ENCODE results near the gene GPI.
"Not testable (repeated sequence)": the region's sequence is repeated elsewhere in the genome, so short reads cannot be mapped to it uniquely, and the experiment has no call there.

GPI gene

GRCh38 chr19:34364830-34365462 is at the start of gene GPI:
TSS of gene GPI (plus strand) at chr19:34365196. CDS start at chr19:34365267, 71 bp downstream.
- DNase-seq: peak; percentile 42 to 52

GRCh38 chr19:34316247-34316646 is 48.7 kb upstream of the GPI start:
- DNase-seq: no peak

GRCh38 chr19:34316741-34317301 is 48.2 kb upstream of the GPI start:
- no peak for DNase-seq

- no peak for DNase-seq
Observed at GRCh38 chr19:34317311-34317927, 47.6 kb upstream of the GPI start.

- DNase-seq: no peak
Observed at GRCh38 chr19:34319230-34319585, 45.8 kb upstream of the GPI start.

DNA sequence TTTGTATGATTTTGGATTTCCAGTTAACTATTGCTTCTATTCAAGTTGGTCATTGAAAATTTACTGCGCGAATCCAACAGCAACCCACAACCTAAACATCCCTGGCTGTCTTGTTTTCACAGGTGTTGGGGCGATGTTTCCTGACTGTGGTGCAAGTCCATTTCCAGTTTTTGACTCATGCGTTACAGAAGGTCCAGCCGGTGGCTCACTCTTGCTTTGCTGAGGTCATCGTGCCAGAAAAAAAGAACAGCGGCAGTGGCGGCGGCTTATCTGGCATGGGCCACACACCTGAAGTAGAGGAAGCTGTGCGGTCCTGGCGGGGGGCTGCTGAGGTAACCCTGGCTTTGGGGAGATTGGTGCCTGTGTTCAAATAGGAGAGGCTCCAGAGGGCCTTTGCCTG is 45.2 kb upstream of the GPI start:
- no peak for DNase-seq

- DNase-seq: no peak
Observed at GRCh38 chr19:34320277-34320676, 44.7 kb upstream of the GPI start.

- no peak for DNase-seq
Observed at GRCh38 chr19:34321735-34322134, 43.3 kb upstream of the GPI start.

DNA sequence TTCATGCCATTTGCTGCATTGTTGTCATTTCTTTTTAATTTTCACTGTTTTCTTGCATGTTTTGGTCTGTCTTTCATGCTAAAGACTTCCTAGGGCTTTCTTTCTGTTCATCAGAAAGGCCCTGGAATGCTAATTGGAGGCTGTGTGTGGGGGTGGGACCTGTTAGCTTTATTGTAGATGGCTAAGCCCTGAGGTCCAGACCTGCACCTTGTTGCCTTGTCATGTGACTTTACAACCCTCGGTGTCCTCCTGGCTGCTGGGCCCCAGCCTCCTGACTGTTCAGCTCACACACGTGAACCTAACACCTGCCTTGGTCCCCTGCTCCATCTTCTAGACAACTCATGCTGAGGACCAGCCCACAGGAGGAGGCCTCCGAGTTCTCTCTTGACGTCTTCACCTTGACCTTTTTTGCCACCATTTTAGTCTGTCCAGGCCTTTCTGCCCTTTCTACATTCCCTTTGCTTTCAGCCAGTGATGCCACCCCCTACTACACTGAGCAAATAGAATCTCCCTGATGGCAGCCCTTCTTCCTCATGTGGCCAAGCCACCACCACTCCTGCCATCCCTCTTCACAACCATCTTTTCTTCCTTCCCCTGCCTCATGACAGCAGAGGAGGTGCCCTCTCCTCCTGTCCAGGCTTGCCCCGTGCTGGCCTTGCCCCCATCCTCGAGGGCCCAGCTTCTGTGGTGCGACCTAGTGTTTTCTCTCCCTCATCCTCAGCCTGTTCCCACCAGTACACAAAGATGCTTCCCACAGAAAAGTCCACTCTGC is 41.4 kb upstream of the GPI start:
- no peak for DNase-seq

- no peak for DNase-seq
Observed at GRCh38 chr19:34324320-34324719, 40.7 kb upstream of the GPI start.

DNA sequence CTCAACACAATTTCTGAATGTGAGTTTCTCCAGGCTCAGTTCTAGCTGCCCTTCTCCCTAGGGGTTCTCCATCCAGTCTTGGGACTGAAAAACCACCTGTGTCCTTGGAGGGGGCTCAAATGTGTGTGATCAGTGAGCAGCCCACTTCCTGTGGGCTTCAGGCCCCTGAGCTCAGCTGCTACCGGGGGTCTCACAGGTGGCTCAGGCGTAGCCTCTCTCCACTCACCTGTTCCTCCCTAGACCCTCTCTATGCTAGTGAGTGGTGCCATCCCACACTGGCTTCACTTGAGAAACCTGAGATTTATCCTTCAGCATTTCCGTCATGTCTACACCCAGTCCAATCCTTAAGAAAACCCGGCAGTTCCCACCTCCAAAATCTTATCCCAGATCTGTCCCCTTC is 39.8 kb upstream of the GPI start:
- no peak for DNase-seq

DNA sequence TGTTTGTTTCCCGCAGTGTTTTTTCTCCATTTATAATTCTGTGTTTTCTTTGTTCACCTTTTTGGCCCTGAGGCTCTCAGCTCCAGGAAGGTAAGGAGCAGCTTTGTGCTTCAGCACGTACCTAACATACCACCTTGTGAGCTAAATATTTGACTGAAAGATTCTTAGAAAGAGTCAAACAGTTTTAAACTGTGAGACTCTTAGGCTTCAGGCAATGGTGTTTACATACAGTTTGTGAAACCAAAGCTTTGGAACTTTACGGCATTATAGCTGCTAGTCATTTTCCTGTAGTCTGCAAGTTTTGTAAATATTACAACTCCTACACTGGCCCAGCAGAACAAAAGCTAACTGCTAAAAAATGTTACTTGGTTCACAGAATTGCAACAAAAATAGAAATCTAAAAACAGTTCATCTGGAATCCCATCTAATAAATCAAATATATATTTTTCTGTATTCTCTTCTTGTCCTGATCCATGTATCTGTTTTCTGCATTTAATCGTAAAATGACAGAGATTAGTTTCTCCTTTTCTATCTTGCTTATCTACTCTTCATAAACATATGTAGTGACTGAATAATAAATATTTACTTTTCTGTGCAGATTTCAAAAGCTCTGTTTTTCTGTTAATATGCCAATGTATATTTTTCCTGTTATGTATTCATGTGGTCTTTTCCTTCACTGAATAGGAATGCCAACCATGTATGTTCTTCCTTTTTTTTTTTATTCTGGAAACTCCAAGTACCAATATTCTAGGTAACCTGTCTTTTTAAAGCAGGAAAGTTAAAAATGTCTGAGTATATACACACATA is 38.8 kb upstream of the GPI start:
- no peak for DNase-seq

DNA sequence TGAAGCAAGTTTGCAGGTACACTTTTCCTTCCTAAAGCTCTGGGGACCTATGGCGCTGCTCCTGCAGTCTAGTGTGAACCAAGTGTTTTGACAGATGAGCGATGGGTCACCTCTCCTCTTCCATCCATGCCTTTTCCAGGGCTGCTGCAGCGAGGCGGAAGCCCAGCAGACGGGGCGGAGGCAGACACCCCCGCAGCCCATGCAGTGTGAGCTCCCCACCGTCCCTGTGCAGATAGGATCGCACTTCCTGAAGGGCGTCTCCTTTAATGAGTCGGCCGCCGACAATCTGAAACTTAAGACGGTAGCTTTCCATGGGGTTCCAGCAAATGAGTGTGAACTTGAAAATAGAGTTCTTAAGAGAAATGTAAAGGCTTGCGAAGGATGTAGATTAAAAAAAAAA is 37.1 kb upstream of the GPI start:
- DNase-seq: no peak

GRCh38 chr19:34328982-34329381 is 36.0 kb upstream of the GPI start:
- no peak for DNase-seq

DNA sequence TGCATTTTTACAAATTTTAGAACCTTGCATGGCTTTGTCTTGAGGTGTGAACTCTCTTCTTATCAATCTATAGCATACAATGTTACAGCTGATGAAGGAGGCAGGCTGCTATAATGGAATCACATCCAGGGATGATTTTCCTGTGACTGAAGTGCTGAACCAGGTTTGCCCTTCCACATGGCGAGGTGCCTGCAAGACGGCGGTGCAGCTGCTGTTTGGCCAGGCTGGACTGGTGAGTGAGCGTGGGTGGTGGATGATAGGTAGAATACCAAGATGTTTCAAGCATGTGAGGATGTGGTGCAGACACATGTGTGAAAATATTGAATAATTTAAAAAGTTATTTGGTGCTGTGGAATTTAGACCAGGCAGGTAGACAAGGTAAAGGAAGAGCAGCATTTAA is 34.9 kb upstream of the GPI start:
- no peak for DNase-seq

DNA sequence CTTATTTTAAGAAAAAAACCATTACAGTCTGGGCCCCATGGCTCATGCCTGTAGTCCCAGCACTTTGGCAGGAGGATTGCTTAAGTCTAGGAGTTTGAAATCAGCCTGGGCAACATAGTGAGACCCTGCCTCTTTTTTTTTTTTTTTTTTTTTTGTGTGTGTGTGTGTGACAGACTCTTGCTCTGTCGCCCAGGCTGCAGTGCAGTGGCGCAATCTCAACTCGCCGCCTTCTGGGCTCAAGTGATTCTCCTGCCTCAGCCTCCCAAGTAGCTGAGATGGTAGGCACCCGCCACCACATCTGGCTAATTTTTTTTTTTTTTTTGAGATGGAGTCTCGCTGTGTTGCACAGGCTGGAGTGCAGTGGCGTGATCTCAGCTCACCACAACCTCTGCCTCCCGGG is 34.4 kb upstream of the GPI start:
- not testable (repeated sequence) for DNase-seq

- DNase-seq: not testable (repeated sequence)
Observed at GRCh38 chr19:34331596-34331995, 33.4 kb upstream of the GPI start.

- no peak for DNase-seq
Observed at GRCh38 chr19:34332027-34332760, 32.8 kb upstream of the GPI start.

DNA sequence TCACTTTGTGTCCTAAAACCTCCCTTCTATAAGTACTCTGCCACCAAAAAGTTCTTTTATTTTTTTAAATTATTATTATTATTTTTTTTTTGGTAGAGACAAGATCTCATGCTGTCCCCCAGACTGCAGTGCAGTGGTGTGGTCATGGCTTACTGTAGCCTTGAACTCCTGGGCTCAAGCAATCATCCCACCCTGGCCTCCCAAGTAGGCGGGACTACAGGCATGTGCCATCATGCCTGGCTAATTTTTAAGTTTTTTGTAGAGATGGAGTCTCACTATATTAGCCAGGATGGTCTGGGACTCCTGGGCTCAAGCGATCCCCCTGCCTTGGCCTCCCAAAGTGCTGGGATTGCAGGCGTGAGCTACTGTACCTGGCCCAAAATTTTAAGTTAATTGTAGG is 29.1 kb upstream of the GPI start:
- no peak for DNase-seq

- DNase-seq: peak; percentile 5 to 26
Observed at GRCh38 chr19:34336781-34337271, 28.2 kb upstream of the GPI start.

GRCh38 chr19:34337739-34338138 is 27.3 kb upstream of the GPI start:
- DNase-seq: no peak
